Left ventricle myocardium inferior (tissue), 1 donor: ENCODE results near the gene CALN1. TPM values are rescaled to one million over a fixed set of nuclear protein-coding genes. Genes with fewer than 3 reads are reported as not detected.
"Not testable (repeated sequence)": the region's sequence is repeated elsewhere in the genome, so short reads cannot be mapped to it uniquely, and the experiment has no call there.

Source experiments
- DNase-seq: peaks from one replicate; pipeline ENCODE4 v3.0.0-alpha.2; 2020
- H3K27ac ChIP-seq: fragments of 200-600 bp; replicated peaks from 2 replicates; pipeline ENCODE4 v1.8.0; 2021
- H3K27me3 ChIP-seq: fragments of 200-600 bp; 2 replicates; pipeline ENCODE4 v1.8.0; 2021; ENCODE audit warnings: low read depth
- H3K36me3 ChIP-seq: fragments of 200-600 bp; 2 replicates; pipeline ENCODE4 v1.8.0; 2021
- H3K4me1 ChIP-seq: fragments of 200-600 bp; 2 replicates; pipeline ENCODE4 v1.8.0; 2021
- H3K4me3 ChIP-seq: fragments of 200-600 bp; 2 replicates; pipeline ENCODE4 v1.8.0; 2021; ENCODE audit warnings: mild to moderate bottlenecking, moderate library complexity
- H3K9me3 ChIP-seq: fragments of 200-600 bp; replicated peaks from 2 replicates; pipeline ENCODE4 v1.8.0; 2021
- intact Hi-C: fragments of 100-400 bp; cut with micrococcal nuclease; formaldehyde crosslinking; loops from one replicate; pipeline ENCODE4 v1.11.0; 2022
- total RNA-seq: library from RNA; stranded (reverse); fragmentation: NEBNext Ultra II Directional; extraction: Animal tissue kit (Norgen Biotek cat#: 25700); gene quantifications from one replicate; pipeline ENCODE4 v1.2.1, GENCODE V29; 2021
- TF ChIP-seq, protein P1 (sequence below): fragments of 200-600 bp; IDR thresholded peaks from 2 replicates; pipeline ENCODE4 v1.8.0; 2021; ENCODE audit warnings: antibody characterized with exemption, mild to moderate bottlenecking, borderline replicate concordance
- donor health status: DM: no; HTN: yes; CAD: no; lungs with severe emphysema.

The CALN1 gene
- total RNA-seq, 1 donor from 2014 or later, result not detected

DNA sequence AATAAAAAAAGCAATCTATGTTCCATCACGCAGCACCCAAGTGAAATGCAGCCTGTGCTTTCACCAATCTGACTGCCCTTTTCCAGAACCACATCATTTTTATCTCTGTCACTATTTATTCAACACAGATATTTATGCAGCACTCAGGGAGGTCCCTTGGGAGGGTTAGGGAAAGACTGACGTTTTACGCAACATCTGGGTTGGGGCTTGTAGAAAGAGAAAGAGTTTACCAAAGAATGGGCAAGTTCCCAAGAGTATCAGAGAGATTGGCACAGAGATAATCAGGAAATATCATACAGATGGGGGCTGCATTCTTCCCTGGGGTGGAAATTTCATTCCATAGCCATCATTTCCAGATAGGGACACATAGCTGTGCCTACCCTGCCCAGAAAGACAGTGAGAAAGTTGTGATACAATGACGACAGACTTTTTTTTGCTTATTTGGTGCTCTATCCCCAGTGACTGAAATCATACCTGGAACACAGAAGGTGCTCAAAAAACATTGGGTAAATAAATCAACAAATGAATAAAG is 474.2 kb downstream of the CALN1 start:
- H3K4me1 ChIP-seq, result no peaks in the 10 kb centered on the region
- intact Hi-C loops, result no loop called here
- H3K27me3 ChIP-seq, result peaks cover 7% of the 10 kb centered on the region
- H3K9me3 ChIP-seq, result no peaks in the 10 kb centered on the region
- TF ChIP-seq, protein P1, sequence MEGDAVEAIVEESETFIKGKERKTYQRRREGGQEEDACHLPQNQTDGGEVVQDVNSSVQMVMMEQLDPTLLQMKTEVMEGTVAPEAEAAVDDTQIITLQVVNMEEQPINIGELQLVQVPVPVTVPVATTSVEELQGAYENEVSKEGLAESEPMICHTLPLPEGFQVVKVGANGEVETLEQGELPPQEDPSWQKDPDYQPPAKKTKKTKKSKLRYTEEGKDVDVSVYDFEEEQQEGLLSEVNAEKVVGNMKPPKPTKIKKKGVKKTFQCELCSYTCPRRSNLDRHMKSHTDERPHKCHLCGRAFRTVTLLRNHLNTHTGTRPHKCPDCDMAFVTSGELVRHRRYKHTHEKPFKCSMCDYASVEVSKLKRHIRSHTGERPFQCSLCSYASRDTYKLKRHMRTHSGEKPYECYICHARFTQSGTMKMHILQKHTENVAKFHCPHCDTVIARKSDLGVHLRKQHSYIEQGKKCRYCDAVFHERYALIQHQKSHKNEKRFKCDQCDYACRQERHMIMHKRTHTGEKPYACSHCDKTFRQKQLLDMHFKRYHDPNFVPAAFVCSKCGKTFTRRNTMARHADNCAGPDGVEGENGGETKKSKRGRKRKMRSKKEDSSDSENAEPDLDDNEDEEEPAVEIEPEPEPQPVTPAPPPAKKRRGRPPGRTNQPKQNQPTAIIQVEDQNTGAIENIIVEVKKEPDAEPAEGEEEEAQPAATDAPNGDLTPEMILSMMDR, result no peak
- no peaks in the 10 kb centered on the region for H3K36me3 ChIP-seq
- H3K27ac ChIP-seq, result no peak overlapping the region
- no peak overlapping the region for H3K4me3 ChIP-seq
- no peak for DNase-seq

DNA sequence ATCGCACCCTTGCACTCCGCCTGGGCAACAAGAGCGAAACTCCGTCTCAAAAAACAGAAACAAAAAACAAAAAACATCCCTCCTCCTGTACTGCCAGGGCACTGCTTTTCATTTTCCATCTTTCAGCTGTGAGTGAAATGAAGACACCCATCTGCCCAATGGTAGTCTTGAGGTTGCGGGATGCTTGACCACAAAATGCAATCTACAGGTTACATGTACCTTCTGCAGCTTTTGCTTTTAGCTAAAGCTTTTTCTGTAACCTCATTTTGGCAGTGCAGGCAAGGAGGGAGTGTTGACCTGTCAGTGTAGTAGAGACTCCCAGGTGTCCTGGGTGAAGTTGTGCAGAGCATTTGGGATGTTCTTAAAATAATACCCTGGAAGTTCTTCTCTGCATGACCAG is 476.5 kb downstream of the CALN1 start:
- Histone ChIP-seq H3K9me3 (no peaks in the 10 kb centered on the region), H3K27me3 (peaks cover 7% of the 10 kb centered on the region), H3K4me1 (no peaks in the 10 kb centered on the region), H3K27ac (no peak overlapping the region), H3K36me3 (no peaks in the 10 kb centered on the region), H3K4me3 (no peak overlapping the region)
- intact Hi-C loops, result no loop called here
- TF ChIP-seq, protein P1, result no peak
- no peak for DNase-seq

DNA sequence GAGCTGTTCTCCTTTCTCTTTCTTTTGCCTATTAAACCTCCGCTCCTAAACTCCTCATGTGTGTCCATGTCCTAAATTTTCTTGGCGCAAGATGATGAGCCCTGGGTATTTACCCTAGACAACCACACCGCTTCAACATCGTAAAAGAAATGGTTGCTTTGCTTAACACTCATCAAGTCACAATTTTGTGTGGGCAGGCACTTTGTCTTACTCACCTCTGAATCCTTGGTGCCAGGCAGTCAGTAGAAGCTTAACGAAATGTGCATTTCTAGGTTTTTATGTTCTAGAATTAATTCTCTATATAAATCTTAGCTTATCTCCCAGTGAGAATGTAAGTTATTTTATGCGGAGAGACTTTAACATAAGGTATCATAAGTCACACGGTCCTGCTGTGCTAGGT is 478.7 kb downstream of the CALN1 start:
- TF ChIP-seq, protein P1, result no peak
- intact Hi-C loops, result no loop called here
- Histone ChIP-seq H3K4me3 (no peak overlapping the region), H3K36me3 (no peaks in the 10 kb centered on the region), H3K9me3 (peaks cover 2% of the 10 kb centered on the region), H3K27me3 (peaks cover 7% of the 10 kb centered on the region), H3K4me1 (no peaks in the 10 kb centered on the region), H3K27ac (no peak overlapping the region)
- no peak for DNase-seq

DNA sequence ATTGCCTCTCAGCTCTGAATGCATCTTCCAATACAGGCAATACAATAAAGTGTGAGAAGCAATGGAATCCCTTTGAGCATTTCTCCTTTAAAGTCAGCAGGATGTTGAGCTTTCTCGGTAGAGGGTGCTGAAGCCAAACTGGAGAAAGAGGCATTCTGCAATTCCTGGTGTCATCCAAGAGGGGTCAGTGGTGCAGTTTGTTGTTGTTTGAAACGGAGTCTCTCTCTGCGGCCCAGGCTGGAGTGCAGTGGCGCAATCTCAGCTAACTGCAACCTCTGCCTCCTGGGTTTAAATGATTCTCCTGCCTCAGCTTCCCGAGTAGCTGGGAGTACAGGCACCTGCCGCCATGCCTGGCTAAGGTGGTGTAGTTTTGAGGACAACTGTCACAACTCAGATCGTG is 486.5 kb downstream of the CALN1 start:
- H3K4me3 ChIP-seq, result no peak overlapping the region
- H3K36me3 ChIP-seq, result no peaks in the 10 kb centered on the region
- H3K9me3 ChIP-seq, result peaks cover 43% of the 10 kb centered on the region
- H3K27me3 ChIP-seq, result no peaks in the 10 kb centered on the region
- no peak for DNase-seq
- intact Hi-C loops, result no loop called here
- TF ChIP-seq, protein P1, result no peak
- H3K27ac ChIP-seq, result no peak overlapping the region
- no peaks in the 10 kb centered on the region for H3K4me1 ChIP-seq

DNA sequence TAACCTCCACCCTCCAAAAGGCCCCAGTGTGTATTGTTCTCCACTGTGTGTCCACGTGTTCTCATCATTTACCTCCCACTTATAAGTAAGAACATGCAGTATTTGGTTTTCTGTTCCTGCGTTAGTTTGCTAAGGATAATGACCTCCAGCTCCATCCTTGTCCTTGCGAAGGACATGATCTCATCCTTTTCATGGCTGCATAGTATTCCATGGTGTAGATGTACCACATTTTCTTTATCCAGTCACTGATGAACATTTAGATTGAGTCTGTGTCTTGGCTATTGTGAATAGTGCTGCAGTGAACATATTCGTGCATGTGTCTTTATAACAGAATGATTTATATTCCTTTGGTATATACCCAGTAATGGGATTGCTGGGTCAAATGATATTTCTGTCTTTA is 497.9 kb downstream of the CALN1 start:
- intact Hi-C loops, H3K36me3 ChIP-seq, H3K27me3 ChIP-seq, H3K27ac ChIP-seq, DNase-seq, H3K4me3 ChIP-seq, H3K4me1 ChIP-seq: not testable (repeated sequence)
- peaks cover 27% of the 10 kb centered on the region for H3K9me3 ChIP-seq

DNA sequence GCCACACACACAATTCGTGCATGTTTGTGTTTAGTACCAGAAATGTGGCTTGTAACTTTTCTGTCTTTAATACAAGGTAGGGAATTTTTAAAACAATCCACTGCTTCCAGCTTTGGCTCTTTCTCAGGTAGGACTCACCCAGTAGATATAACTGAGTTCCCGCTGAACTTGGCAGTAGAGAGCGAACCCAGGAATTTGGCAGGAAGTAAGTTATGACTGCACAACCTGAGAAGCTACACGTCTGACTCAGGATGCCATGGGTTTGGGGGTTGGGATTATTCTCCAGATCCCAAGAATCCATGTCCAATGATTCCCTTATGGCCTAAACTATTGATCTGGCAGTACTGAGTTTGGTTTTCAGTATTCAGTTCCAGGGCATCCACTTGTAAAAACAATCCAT is 499.7 kb downstream of the CALN1 start:
- TF ChIP-seq, protein P1, result no peak
- peaks cover 27% of the 10 kb centered on the region for H3K9me3 ChIP-seq
- H3K4me3 ChIP-seq, result no peak overlapping the region
- H3K4me1 ChIP-seq, result no peaks in the 10 kb centered on the region
- no peaks in the 10 kb centered on the region for H3K36me3 ChIP-seq
- no peak overlapping the region for H3K27ac ChIP-seq
- intact Hi-C loops, result no loop called here
- H3K27me3 ChIP-seq, result no peaks in the 10 kb centered on the region
- DNase-seq, result no peak
